GM21528 (cell line): ENCODE results near the gene CYB5RL.
"Not testable (repeated sequence)": the region's sequence is repeated elsewhere in the genome, so short reads cannot be mapped to it uniquely, and the experiment has no call there.

ENCODE experiments used
- ATAC-seq: cut with Tn5 transposase; IDR thresholded peaks from one replicate; pipeline ENCODE4 v1.9.1; 2021; ENCODE audit warnings: mild to moderate bottlenecking, moderate library complexity; ENCODE audit not compliant: unreplicated experiment, low FRiP score

CYB5RL gene

DNA sequence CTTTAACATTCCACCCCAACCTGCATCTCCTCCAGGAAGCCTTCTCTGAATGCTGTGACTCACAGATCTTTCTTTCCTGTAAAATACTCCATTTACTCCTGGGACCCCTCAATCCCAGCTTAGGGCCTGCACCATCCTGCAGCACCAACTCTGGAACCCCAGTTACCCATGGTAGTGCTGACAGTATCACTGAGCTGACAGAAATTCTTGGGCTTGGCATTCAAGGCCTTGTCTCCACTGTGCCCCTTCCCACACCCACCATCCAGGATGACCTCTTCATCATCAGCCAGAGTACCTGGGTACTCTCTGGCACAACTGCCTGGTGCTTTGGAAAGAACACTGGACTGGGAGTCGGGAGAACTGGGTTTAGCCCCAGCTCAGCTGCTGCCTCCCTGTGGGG lies 8.3 kb downstream of the CYB5RL start:
- ATAC-seq = no peak

DNA sequence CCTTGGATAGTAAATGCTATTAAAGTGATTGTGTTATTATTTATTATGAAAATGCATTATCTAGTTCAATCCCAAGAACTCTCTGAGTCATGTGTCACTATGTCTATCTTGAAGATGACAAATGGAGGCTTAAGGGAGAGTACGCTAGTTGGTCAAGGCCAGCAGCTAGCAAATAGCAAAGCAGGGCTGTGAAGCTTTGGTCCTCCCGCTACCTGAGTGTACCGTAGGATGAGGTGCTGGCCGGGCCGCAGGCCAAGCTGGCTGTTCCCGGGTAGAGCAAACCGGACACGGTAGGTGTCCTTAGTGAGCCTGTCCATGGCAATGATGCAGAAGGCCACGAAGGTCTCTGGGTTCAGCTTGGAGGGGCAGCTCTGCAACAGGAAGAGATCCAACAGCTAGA lies 9.3 kb downstream of the CYB5RL start:
- ATAC-seq = no peak

DNA sequence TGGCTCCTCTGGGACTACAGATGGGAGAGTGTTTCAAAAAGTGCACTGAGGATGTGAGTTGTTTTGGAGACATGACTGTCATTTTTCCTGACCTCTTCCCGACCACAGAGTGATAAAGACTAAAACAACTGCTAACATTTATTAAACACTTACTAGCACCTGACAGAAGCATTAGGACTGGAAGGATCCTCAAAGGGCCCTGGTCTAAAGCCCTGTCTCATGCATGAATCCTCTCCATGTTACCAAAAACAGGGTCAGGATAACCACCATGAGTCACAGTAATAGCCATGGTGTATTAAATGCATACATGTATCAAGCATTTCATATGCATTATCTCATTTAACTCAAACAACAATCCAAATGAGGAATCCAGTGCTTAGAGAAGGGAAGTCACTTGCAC lies 11.5 kb downstream of the CYB5RL start:
- no peak for ATAC-seq

GRCh38 chr1:54186056-54186455 lies 13.8 kb downstream of the CYB5RL start:
- no peak for ATAC-seq

- ATAC-seq = no peak
These were observed 19.0 kb downstream of the CYB5RL start for GRCh38 chr1:54180701-54181360.

GRCh38 chr1:54178296-54179070 lies 21.3 kb downstream of the CYB5RL start:
- ATAC-seq = no peak

GRCh38 chr1:54177726-54178125 lies 22.1 kb downstream of the CYB5RL start:
- ATAC-seq = no peak

GRCh38 chr1:54176621-54177327 lies 23.1 kb downstream of the CYB5RL start:
- no peak for ATAC-seq

DNA sequence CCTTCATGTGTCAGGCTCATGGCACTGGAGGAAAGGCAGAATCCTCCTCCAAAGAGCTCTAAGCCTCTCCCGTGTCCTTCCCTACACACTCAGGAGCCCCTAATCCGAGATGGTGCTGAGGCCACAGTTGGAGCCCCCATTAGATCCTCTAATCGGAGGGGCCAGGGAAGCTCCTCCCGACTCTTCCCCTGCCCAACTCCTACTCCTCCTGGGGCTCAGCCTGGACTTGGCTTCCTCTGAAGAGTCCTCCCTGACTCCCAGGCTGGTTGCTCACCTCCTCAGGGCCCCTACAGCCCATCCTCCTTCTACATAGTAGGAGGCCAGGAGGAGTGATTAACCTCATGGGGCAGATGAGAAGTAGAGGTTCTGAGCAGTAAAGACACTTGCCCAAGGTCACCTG lies 25.7 kb downstream of the CYB5RL start:
- no peak for ATAC-seq

DNA sequence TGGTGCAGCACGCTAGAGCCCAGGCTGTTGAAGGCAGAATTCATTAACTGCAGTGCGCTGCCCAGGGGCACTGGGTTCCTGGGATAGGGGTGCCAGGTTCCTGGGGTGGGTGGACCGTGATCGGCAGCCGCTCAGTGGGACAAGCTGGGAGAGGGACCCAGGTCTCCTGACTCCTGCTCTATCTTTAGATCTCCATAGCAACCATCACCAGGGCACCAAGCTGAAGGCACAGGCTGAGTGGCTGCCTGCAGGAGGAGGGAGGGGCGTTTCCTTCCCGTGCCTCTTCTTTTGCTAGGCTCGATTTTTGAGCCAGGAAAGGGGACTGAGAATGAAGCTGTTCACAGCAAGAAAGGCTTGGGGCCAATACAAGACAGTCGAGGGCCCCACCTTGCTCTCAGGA lies 26.1 kb downstream of the CYB5RL start:
- ATAC-seq = no peak

- ATAC-seq = no peak
These were observed 26.9 kb downstream of the CYB5RL start for GRCh38 chr1:54172614-54173599.

DNA sequence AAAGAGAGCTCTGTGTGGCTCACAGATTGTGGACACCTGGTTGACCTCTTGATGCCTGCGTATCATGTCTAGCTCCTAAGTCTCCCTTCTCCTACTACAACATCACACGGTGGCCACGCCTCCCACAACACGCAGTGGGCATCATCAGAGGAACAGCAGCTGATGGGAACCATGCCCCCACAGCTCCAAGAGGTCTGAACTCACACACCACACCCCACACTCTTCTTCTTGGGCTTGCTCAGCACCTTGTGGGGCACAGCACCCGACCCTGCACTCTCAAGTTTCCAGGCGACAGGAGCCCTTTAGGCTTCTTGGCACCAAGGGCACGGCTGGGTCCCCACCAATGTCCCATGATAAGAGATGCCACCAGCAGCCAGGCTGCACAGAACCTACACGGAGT lies 28.2 kb downstream of the CYB5RL start:
- ATAC-seq = no peak

DNA sequence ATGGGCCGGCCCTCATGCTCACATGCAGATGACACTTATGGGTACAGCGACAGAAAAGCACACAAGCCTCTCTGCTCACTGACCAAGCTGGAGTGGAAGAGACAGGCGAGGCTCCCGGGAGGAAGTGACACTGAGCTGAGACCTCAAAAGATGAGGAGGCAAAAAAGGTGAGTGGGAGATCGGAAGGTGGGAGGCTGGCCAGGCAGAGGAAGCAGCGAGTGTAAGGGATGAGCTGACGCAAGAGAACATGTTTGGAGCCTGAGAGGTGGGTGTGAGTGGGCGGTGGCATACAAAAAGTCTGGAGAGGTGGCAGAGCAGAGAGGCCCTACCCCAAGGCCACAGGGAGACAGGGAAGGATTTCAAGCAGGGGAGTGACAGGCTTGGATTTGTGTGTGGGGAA lies 28.8 kb downstream of the CYB5RL start:
- no peak for ATAC-seq

GRCh38 chr1:54169068-54169467 lies 30.8 kb downstream of the CYB5RL start:
- no peak for ATAC-seq

DNA sequence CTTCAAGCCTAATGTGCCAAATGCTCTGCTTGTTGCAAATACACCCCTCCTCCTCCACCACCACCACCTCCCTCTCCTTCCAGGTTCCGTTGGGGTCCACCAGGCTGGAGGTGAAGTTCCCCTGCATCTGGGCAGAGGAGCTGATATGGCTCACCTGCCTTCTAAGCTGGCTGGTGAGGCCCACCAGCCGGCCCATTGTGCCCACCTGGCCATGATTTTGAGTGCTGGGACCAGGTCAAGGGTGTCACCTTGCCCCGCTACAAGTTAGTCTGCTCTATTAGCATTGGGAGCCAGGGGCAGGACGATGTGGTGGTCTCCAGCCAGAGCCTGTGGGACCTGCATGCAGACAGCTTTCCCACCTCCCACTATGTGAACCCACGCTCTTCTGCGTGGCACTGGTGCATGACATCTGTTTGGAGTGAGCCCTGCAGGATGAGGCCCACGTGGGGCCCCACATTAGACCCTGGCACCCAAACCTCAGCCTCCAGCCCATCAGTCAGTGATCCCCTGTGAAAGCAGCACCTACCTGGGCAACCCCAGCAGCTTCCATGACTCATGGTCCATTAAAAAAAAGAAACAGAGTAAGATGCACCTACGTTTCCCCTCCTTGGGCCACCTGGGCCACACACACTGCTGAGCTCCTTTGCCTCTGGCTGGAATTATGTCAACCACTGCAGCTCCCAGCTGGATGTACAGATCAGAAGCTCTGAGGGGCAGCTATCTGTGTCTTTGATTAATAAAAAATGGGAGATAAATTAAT lies 31.4 kb downstream of the CYB5RL start:
- no peak for ATAC-seq

DNA sequence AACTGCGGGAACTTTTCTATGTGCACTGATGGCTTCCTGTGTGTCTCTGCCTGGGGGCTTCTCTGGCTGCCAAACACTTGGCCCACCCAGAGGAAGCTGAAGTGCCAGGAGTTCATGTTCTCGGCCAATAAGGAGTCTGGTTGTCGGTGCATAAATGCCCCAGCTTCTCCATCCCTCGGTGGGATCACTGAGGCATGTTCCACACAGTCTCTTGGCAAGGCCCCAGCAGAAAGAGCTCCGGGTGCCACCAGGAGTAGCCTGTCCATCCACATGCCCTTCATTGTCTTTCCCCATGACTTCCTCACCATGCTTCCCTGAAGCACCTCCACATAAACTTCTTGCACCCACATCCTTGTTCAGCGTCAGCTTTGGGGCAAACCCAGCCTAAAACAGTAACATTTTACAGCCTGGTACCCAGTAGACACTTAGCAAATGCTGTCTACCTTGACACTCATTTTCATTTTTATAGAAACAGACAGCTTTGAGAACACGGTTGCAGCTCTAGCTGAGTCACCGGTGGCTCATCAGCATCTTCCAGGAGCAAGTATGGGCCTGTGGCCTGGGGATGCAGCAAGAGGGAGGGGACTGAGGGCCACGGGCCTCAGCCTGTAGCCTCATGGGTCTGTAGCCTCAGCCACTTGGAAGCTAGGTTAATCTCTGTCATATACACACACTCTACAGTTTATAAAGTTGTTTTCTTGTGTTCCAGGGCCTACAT lies 32.2 kb downstream of the CYB5RL start:
- ATAC-seq = no peak

DNA sequence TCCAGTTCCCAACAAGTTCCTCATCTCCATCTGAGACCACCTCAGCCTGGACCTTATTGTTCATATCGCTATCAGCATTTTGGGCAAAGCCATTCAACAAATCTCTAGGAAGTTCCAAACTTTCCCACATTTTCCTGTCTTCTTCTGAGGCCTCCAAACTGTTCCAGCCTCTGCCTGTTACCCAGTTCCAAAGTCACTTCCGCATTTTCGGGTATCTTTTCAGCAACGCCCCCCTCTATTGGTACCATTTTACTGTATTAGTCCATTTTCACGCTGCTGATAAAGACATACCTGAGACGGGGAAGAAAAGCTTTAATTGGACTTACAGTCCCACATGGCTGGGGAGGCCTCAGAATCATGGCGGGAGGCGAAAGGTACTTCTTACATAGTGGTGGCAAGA lies 33.5 kb downstream of the CYB5RL start:
- ATAC-seq = not testable (repeated sequence)

GRCh38 chr1:54165146-54165545 lies 34.7 kb downstream of the CYB5RL start:
- no peak for ATAC-seq

DNA sequence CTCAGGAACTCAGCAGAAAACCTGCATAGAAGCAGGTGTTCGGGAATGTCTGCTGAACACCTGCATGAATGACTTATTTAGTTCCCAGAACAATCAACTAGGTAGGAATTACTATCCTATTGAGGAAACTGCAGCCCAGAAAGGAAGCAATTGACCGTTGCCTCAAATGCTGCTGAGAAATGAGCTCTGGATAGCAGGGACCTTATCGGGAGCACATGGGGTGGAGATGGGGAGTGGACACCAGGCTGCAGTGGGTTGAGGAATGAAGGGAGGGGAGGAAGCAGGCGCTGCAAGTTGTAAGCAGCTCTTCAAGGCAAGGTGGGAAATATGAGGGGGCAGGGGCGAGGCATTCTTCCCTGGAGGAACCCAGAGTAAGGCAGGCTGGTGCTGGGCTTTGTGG lies 36.3 kb downstream of the CYB5RL start:
- no peak for ATAC-seq
